Ishikawa (cell line): Measurements from ENCODE around the gene RASSF4.

ENCODE experiments used
- CEBPB ChIP-seq: IDR thresholded peaks from 2 replicates; pipeline ENCODE4 v1.6.1; 2012
- EGR1 ChIP-seq: IDR thresholded peaks from 2 replicates; pipeline ENCODE4 v1.6.1; 2012
- NFIC ChIP-seq: IDR thresholded peaks from 2 replicates; pipeline ENCODE4 v1.6.1; 2012
- RAD21 ChIP-seq: IDR thresholded peaks from 2 replicates; pipeline ENCODE4 v1.6.1; 2012; ENCODE audit warnings: low read depth
- TAF1 ChIP-seq: IDR thresholded peaks from 2 replicates; pipeline ENCODE4 v1.6.1; 2012; ENCODE audit warnings: low read depth, mild to moderate bottlenecking
- TCF12 ChIP-seq: IDR thresholded peaks from 2 replicates; pipeline ENCODE4 v1.6.1; 2012; ENCODE audit warnings: low read depth
- TF ChIP-seq, protein P1 (sequence below): IDR thresholded peaks from 2 replicates; pipeline ENCODE4 v1.6.1; 2012

DNA sequence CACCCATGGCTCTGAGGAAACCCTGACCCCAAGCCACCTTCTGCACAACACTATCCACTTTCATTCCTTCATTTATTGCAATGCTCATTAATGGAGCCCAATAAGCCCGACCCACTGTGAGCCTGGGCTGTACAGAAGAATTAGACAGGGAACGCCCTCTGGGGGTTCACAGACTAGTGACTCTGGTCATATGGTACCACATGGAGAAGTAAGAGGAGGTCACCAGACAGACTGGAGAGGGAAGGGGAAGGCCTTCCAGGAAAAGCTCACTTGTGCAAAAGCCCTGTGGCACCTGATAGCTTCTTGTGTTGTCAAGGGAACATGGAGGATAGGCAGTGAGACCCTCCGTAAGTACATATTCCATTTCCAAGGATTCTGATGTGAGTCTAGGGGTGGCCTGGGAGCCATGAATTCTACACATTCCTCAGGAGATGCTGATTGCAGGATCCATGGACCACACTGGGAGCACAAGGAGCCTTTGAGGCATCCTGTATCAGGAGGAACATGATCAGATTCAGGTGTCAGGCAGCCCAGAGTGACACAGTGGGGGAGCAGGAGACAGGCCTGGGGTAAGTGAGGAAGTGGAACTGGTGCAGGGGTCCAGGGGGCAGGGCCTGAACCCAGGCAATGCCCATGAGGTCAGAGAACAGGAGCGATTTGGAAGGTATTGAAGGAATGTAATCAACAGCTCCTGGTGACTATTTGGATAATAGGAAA lies 28.5 kb upstream of the RASSF4 start:
- TF ChIP-seq, protein P1, sequence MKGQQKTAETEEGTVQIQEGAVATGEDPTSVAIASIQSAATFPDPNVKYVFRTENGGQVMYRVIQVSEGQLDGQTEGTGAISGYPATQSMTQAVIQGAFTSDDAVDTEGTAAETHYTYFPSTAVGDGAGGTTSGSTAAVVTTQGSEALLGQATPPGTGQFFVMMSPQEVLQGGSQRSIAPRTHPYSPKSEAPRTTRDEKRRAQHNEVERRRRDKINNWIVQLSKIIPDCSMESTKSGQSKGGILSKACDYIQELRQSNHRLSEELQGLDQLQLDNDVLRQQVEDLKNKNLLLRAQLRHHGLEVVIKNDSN, result no peak
- no peak for TF ChIP-seq RAD21
- TF ChIP-seq TCF12, result no peak
- no peak for TF ChIP-seq NFIC
- no peak for TF ChIP-seq CEBPB
- TF ChIP-seq EGR1, result no peak
- no peak for TF ChIP-seq TAF1
